SK-N-SH (cell line): ENCODE measurements around the gene E4F1. TPM values are rescaled to one million over a fixed set of nuclear protein-coding genes. Genes with fewer than 3 reads are reported as not detected.

Experiments
- CTCF ChIA-PET: fragments of 300-600, 350-600 bp; formaldehyde crosslinking; extraction: SDS; loops from one replicate; lab custom pipeline; 2021; lab: Yijun Ruan, JAX
- POLR2A ChIA-PET: fragments of 350-600 bp; sonication (Branson Sonifier 250); formaldehyde crosslinking; extraction: SDS; loops from one replicate; lab custom pipeline; 2020; ENCODE audit warnings: antibody characterized with exemption, inconsistent platforms; lab: Yijun Ruan, JAX
- DNase-seq: peaks from one replicate; pipeline ENCODE4 v3.0.0; 2012
- H2AFZ ChIP-seq: fragments of 200-600 bp; sonication (generic); 2 replicates; pipeline ENCODE4 v1.8.1; 2016; ENCODE audit warnings: antibody characterized with exemption, mild to moderate bottlenecking, low read depth
- H3F3A ChIP-seq: fragments of 200-600 bp; sonication (generic); replicated peaks from 2 replicates; pipeline ENCODE3; 2016; ENCODE audit warnings: antibody characterized with exemption, mild to moderate bottlenecking; ENCODE audit not compliant: insufficient read depth
- H3K27ac ChIP-seq, 2 experiments: fragments of 200-500 bp in 1 of 2; fragments of 200-600 bp in 1 of 2; sonication (Bioruptor generic) in 1 of 2; sonication (generic), shearing (Covaris generic) in 1 of 2; 2 replicates each; pipeline versions ENCODE4 v1.5.1 to v1.6.1; 2014 to 2016; ENCODE audit warnings: low read depth in 2 of 2, inconsistent platforms in 1 of 2, low read length in 1 of 2, mild to moderate bottlenecking in 1 of 2, mixed read lengths in 1 of 2
- H3K27me3 ChIP-seq: fragments of 200-600 bp; sonication (generic), shearing (Covaris generic); 2 replicates; pipeline ENCODE4 v1.6.1; 2016; ENCODE audit warnings: mixed run types; ENCODE audit not compliant: insufficient read depth
- H3K36me3 ChIP-seq, 2 experiments: fragments of 200-500 bp in 1 of 2; fragments of 200-600 bp in 1 of 2; sonication (Bioruptor generic) in 1 of 2; sonication (generic) in 1 of 2; replicated peaks in 1 of 2; 2 replicates each; pipeline versions ENCODE3 to v1.5.1; 2014 to 2016; ENCODE audit warnings: low read length in 1 of 2, mild to moderate bottlenecking in 1 of 2; ENCODE audit not compliant: insufficient read depth in 2 of 2, control insufficient read depth in 1 of 2
- H3K4me1 ChIP-seq, 2 experiments: fragments of 200-500 bp in 1 of 2; fragments of 200-600 bp in 1 of 2; sonication (Bioruptor generic) in 1 of 2; sonication (generic), shearing (Covaris generic) in 1 of 2; 2 replicates each; pipeline versions ENCODE4 v1.5.1 to v1.6.1; 2014 to 2016; ENCODE audit warnings: low read depth in 1 of 2, low read length in 1 of 2, mixed run types in 1 of 2; ENCODE audit not compliant: insufficient read depth in 2 of 2, control insufficient read depth in 1 of 2
- H3K4me2 ChIP-seq: fragments of 200-600 bp; sonication (generic), shearing (Covaris generic); 2 replicates; pipeline ENCODE4 v1.6.1; 2017; ENCODE audit warnings: mixed run types
- H3K4me3 ChIP-seq, 2 experiments: fragments of 200-500 bp in 1 of 2; fragments of 200-600 bp in 1 of 2; sonication (Bioruptor generic) in 1 of 2; sonication (generic), shearing (Covaris generic) in 1 of 2; 2 replicates each; pipeline versions ENCODE4 v1.5.1 to v1.8.1; 2014 to 2016; ENCODE audit warnings: low read depth in 2 of 2, inconsistent platforms in 1 of 2, low read length in 1 of 2, mild to moderate bottlenecking in 1 of 2, mixed read lengths in 1 of 2, moderate library complexity in 1 of 2
- H3K79me2 ChIP-seq: fragments of 200-600 bp; sonication (generic); 2 replicates; pipeline ENCODE4 v1.8.1; 2017; ENCODE audit warnings: mild to moderate bottlenecking; ENCODE audit not compliant: insufficient read depth
- H3K9ac ChIP-seq: fragments of 200-600 bp; sonication (generic); 2 replicates; pipeline ENCODE4 v1.6.1; 2017; ENCODE audit warnings: mixed run types
- H3K9me2 ChIP-seq: fragments of 200-600 bp; sonication (generic); 2 replicates; pipeline ENCODE4 v1.6.1; 2017; ENCODE audit warnings: mixed run types
- H3K9me3 ChIP-seq: fragments of 200-600 bp; sonication (generic); 2 replicates; pipeline ENCODE4 v1.6.1; 2017; ENCODE audit warnings: mixed run types, mild to moderate bottlenecking, moderate library complexity
- H4K20me1 ChIP-seq: fragments of 200-600 bp; sonication (generic); 2 replicates; pipeline ENCODE4 v1.6.1; 2017; ENCODE audit warnings: mild to moderate bottlenecking, mixed run types; ENCODE audit not compliant: insufficient read depth
- EZH2phosphoT487 ChIP-seq: fragments of 200-600 bp; sonication (generic); IDR thresholded peaks from 2 replicates; pipeline ENCODE4 v1.6.1; 2017; ENCODE audit warnings: low read depth, mixed run types, mild to moderate bottlenecking, antibody characterized with exemption, moderate library complexity, borderline replicate concordance
- FOXM1 ChIP-seq: IDR thresholded peaks from 2 replicates; pipeline ENCODE4 v1.4.0; 2012; ENCODE audit warnings: low read depth, mild to moderate bottlenecking
- GABPA ChIP-seq: IDR thresholded peaks from 2 replicates; pipeline ENCODE4 v1.4.0; 2012; ENCODE audit warnings: low read depth, mild to moderate bottlenecking
- MEF2A ChIP-seq: IDR thresholded peaks from 2 replicates; pipeline ENCODE4 v1.4.0; 2012; ENCODE audit warnings: low read depth, borderline replicate concordance
- MXI1 ChIP-seq: IDR thresholded peaks from 2 replicates; pipeline ENCODE4 v1.6.1; 2012; ENCODE audit warnings: mild to moderate bottlenecking, low read depth, low read length, improper control_type of control experiment
- SMC3 ChIP-seq: IDR thresholded peaks from 2 replicates; pipeline ENCODE4 v1.6.1; 2012; ENCODE audit warnings: low read depth, low read length, improper control_type of control experiment
- WGBS: methylation state at CpG from one replicate; pipeline ENCODE4 v1.1.6; 2017; ENCODE audit warnings: low lambda C conversion rate; 5-methylcytosine and 5-hydroxymethylcytosine counted together
- polyA plus RNA-seq, 3 experiments: library from polyadenylated mRNA; depleted of rRNA; stranded (reverse); fragments of >200 nt; gene quantifications; 2 replicates each; pipeline ENCODE4 v1.2.3, GENCODE V29; 2012
- TF ChIP-seq, protein P1 (sequence below): IDR thresholded peaks from 2 replicates; pipeline ENCODE4 v1.6.1; 2012; ENCODE audit warnings: mild to moderate bottlenecking, low read depth, low read length, moderate library complexity
- TF ChIP-seq, protein P2 (sequence below): fragments of 200-600 bp; sonication (generic); IDR thresholded peaks from 2 replicates; pipeline ENCODE4 v1.6.1; 2017; ENCODE audit warnings: antibody characterized with exemption, mild to moderate bottlenecking, moderate library complexity
- TF ChIP-seq, protein P3 (sequence below): IDR thresholded peaks from 2 replicates; pipeline ENCODE4 v1.4.0; 2012; ENCODE audit warnings: low read depth, borderline replicate concordance
- TF ChIP-seq, protein P4 (sequence below): fragments of 150-350 bp; IDR thresholded peaks from 2 replicates; pipeline ENCODE4 v1.6.1; 2016; ENCODE audit warnings: mild to moderate bottlenecking, low read depth, low read length
- TF ChIP-seq, protein P5 (sequence below): IDR thresholded peaks from 2 replicates; pipeline ENCODE4 v1.4.0; 2012; ENCODE audit warnings: low read depth, borderline replicate concordance

E4F1 gene
- polyA plus RNA-seq, 1 of the 3 experiments (the other 2 are of a cell fraction): 33.0 TPM

DNA sequence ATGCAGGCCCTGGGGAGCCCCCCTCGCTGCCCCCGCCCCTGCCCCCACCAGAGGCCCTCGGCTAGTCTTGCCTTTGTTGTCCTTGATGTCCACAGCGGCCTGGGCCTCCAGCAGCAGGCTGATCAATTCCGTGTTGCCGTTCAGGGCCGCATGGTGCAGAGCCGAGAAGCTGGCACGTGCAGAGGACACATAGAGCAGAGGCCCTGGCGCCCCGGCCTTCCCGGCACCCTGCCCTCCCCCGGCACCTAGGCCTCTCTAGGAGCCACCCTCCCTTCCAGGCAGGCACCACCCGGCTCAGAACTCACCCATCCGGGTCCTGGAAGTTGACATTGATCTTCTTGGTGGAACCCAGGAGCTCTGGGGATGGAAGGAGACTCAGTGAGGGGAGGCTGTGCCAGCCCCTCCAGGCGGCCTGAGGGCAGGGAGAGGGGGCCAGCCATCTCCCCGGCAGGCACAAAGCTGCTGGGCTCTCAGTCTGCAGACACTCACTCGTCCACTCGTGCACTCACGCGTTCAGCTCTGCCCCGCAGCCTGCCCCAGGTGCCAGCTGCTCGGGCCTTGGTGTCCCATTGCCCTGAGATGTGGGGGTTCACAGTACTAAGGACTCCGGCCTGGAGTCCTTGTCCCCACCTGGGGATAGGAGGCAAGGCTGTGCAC is 33.3 kb upstream of the E4F1 start:
- POLR2A ChIA-PET: interaction anchor here (0.6 to 1.0 kb wide), 2 partner anchors 57 to 228 kb away, joined by 3 read pairs; no protein-coding TSS in a partner anchor
- H3K36me3 ChIP-seq: no peaks in the 10 kb centered on the region
- TF ChIP-seq GABPA (no peak), MEF2A (no peak)
- TF ChIP-seq, protein P1, sequence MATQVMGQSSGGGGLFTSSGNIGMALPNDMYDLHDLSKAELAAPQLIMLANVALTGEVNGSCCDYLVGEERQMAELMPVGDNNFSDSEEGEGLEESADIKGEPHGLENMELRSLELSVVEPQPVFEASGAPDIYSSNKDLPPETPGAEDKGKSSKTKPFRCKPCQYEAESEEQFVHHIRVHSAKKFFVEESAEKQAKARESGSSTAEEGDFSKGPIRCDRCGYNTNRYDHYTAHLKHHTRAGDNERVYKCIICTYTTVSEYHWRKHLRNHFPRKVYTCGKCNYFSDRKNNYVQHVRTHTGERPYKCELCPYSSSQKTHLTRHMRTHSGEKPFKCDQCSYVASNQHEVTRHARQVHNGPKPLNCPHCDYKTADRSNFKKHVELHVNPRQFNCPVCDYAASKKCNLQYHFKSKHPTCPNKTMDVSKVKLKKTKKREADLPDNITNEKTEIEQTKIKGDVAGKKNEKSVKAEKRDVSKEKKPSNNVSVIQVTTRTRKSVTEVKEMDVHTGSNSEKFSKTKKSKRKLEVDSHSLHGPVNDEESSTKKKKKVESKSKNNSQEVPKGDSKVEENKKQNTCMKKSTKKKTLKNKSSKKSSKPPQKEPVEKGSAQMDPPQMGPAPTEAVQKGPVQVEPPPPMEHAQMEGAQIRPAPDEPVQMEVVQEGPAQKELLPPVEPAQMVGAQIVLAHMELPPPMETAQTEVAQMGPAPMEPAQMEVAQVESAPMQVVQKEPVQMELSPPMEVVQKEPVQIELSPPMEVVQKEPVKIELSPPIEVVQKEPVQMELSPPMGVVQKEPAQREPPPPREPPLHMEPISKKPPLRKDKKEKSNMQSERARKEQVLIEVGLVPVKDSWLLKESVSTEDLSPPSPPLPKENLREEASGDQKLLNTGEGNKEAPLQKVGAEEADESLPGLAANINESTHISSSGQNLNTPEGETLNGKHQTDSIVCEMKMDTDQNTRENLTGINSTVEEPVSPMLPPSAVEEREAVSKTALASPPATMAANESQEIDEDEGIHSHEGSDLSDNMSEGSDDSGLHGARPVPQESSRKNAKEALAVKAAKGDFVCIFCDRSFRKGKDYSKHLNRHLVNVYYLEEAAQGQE: no peak
- TF ChIP-seq, protein P2, sequence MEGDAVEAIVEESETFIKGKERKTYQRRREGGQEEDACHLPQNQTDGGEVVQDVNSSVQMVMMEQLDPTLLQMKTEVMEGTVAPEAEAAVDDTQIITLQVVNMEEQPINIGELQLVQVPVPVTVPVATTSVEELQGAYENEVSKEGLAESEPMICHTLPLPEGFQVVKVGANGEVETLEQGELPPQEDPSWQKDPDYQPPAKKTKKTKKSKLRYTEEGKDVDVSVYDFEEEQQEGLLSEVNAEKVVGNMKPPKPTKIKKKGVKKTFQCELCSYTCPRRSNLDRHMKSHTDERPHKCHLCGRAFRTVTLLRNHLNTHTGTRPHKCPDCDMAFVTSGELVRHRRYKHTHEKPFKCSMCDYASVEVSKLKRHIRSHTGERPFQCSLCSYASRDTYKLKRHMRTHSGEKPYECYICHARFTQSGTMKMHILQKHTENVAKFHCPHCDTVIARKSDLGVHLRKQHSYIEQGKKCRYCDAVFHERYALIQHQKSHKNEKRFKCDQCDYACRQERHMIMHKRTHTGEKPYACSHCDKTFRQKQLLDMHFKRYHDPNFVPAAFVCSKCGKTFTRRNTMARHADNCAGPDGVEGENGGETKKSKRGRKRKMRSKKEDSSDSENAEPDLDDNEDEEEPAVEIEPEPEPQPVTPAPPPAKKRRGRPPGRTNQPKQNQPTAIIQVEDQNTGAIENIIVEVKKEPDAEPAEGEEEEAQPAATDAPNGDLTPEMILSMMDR: no peak
- TF ChIP-seq, all 33 proteins: peak for 0
- 67% methylated on average over 1 of the region's 24 CpGs for WGBS
- no peaks in the 10 kb centered on the region for H4K20me1 ChIP-seq
- H3K27ac ChIP-seq: no peak overlapping the region
- no peak for DNase-seq
- H3K9ac ChIP-seq: no peak overlapping the region
- no peak overlapping the region for H3K4me3 ChIP-seq
- H2AFZ ChIP-seq: no peak overlapping the region
- H3K4me2 ChIP-seq: no peak overlapping the region
- H3K9me2 ChIP-seq: no peaks in the 10 kb centered on the region
- CTCF ChIA-PET: interaction anchor here (0.6 kb wide), 1 partner anchor 62 kb away, joined by 3 read pairs; the partner anchor contains the start of gene ECI1
- no peaks in the 10 kb centered on the region for H3K9me3 ChIP-seq
- no peaks in the 10 kb centered on the region for H3K79me2 ChIP-seq
- H3K27me3 ChIP-seq: no peaks in the 10 kb centered on the region
- no peaks in the 10 kb centered on the region for H3F3A ChIP-seq
- H3K4me1 ChIP-seq: peaks cover 0 to 9% of the 10 kb centered on the region in 2 experiments; a peak in 1 of 4 replicates

DNA sequence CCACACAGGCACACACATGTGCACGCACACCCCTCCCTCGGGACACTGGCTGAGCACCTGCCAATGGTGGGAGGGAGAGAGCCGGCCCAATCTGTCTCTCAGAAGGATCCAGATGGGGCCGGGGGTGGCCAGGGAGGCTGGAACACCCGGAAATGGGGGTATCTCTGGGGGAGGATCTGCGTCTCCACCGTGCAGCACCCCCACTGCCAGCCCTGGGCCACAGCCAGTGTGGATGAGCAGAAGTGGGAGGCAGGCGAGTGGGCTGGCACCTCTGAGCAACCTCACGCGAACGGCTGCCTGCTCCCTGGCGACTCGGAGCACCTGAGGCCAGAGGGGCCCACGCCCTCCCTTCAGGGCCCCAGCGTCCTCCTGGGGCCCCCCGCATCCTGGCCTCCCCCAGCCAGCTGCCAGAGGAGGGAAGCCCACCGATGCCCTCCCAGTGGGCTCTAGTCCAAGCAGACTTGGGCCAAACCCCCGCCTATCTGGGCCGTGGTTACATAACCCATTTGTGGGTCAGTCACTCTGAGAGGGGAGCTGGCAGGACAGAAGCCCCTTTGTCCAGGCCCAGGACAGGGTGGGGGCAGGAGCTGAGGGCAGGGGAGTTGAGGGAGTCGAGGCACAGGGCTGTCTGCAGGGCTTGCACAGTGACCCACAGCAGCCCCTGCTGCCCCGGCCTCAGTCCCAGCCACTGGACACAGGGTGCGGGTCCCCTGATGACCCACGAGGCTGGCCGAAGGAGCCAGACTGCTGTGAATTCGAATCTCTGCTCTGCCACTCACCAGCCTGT is 32.5 kb upstream of the E4F1 start:
- POLR2A ChIA-PET: interaction anchor here (0.6 to 1.0 kb wide), 2 partner anchors 56 to 229 kb away, joined by 3 read pairs; no protein-coding TSS in a partner anchor
- Histone ChIP-seq H3K9me2 (no peaks in the 10 kb centered on the region), H2AFZ (no peak overlapping the region), H3F3A (no peaks in the 10 kb centered on the region), H3K4me3 (no peak overlapping the region), H3K36me3 (no peaks in the 10 kb centered on the region), H4K20me1 (no peaks in the 10 kb centered on the region), H3K4me1 (peaks cover 0 to 16% of the 10 kb centered on the region in 2 experiments; a peak in 1 of 4 replicates), H3K27me3 (no peaks in the 10 kb centered on the region), H3K4me2 (no peak overlapping the region), H3K27ac (no peak overlapping the region), H3K79me2 (no peaks in the 10 kb centered on the region), H3K9me3 (no peaks in the 10 kb centered on the region), H3K9ac (no peak overlapping the region)
- DNase-seq: no peak
- WGBS: 63% methylated on average over 7 of the region's 25 CpGs
- CTCF ChIA-PET: interaction anchor here (0.6 kb wide), 1 partner anchor 61 kb away, joined by 3 read pairs; the partner anchor contains the start of gene ECI1
- no peak for TF ChIP-seq MXI1
- TF ChIP-seq GABPA: no peak
- TF ChIP-seq EZH2phosphoT487: no peak
- TF ChIP-seq, protein P3, sequence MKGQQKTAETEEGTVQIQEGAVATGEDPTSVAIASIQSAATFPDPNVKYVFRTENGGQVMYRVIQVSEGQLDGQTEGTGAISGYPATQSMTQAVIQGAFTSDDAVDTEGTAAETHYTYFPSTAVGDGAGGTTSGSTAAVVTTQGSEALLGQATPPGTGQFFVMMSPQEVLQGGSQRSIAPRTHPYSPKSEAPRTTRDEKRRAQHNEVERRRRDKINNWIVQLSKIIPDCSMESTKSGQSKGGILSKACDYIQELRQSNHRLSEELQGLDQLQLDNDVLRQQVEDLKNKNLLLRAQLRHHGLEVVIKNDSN: no peak
- TF ChIP-seq, protein P4, sequence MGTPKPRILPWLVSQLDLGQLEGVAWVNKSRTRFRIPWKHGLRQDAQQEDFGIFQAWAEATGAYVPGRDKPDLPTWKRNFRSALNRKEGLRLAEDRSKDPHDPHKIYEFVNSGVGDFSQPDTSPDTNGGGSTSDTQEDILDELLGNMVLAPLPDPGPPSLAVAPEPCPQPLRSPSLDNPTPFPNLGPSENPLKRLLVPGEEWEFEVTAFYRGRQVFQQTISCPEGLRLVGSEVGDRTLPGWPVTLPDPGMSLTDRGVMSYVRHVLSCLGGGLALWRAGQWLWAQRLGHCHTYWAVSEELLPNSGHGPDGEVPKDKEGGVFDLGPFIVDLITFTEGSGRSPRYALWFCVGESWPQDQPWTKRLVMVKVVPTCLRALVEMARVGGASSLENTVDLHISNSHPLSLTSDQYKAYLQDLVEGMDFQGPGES: no peak
- TF ChIP-seq SMC3: no peak
- TF ChIP-seq, protein P5, sequence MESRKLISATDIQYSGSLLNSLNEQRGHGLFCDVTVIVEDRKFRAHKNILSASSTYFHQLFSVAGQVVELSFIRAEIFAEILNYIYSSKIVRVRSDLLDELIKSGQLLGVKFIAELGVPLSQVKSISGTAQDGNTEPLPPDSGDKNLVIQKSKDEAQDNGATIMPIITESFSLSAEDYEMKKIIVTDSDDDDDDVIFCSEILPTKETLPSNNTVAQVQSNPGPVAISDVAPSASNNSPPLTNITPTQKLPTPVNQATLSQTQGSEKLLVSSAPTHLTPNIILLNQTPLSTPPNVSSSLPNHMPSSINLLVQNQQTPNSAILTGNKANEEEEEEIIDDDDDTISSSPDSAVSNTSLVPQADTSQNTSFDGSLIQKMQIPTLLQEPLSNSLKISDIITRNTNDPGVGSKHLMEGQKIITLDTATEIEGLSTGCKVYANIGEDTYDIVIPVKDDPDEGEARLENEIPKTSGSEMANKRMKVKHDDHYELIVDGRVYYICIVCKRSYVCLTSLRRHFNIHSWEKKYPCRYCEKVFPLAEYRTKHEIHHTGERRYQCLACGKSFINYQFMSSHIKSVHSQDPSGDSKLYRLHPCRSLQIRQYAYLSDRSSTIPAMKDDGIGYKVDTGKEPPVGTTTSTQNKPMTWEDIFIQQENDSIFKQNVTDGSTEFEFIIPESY: no peak
- no peak for TF ChIP-seq FOXM1
